HepG2 (cell line): Measurements from ENCODE around the gene XXYLT1. TPM values are rescaled to one million over a fixed set of nuclear protein-coding genes. Genes with fewer than 3 reads are reported as not detected.

Experiments used
- SMC3 ChIP-seq: IDR thresholded peaks from 2 replicates; pipeline ENCODE4 v1.6.1; 2011; ENCODE audit warnings: low read length, improper control_type of control experiment
- TEAD3 ChIP-seq: optimal IDR thresholded peaks from 2 replicates; pipeline ENCODE3; 2016; ENCODE audit warnings: borderline replicate concordance
- ZBTB4 ChIP-seq: sonication (generic); formaldehyde crosslinking; IDR thresholded peaks from 2 replicates; pipeline ENCODE4 v1.4.0; 2020; ENCODE audit warnings: missing genetic modification reagents, mild to moderate bottlenecking, borderline replicate concordance
- polyA plus RNA-seq, 8 experiments: library from polyadenylated mRNA; depleted of rRNA in 3 of 8; stranded (reverse) in 7 of 8; unstranded in 1 of 8; fragments of >200 nt; fragmentation: Illumina TruSeq in 4 of 8; extraction: Trizol in 4 of 8; gene quantifications; 2 replicates each; pipeline versions ENCODE4 v1.2.1 to v1.2.3, GENCODE V29; 2011 to 2016; ENCODE audit warnings: low read depth in 4 of 8, missing spikeins in 1 of 8, mixed read lengths in 1 of 8; ENCODE audit not compliant: insufficient read depth in 1 of 8
- total RNA-seq, 5 experiments: library from RNA; depleted of rRNA; stranded (reverse); fragments of >200 nt; fragmentation: Illumina TruSeq; extraction: Trizol; gene quantifications; 2 replicates each; pipeline ENCODE4 v1.2.3, GENCODE V29; 2016; ENCODE audit warnings: low read depth in 1 of 5
- TF ChIP-seq, protein P1 (sequence below): sonication (generic); formaldehyde crosslinking; IDR thresholded peaks from 2 replicates; pipeline ENCODE4 v1.4.0; 2020; ENCODE audit warnings: missing genetic modification reagents
- TF ChIP-seq, protein P2 (sequence below): IDR thresholded peaks from 2 replicates; pipeline ENCODE4 v1.6.1; 2016; ENCODE audit warnings: low read depth, missing genetic modification reagents, missing compliant biosample characterization
- TF ChIP-seq, protein P3 (sequence below): sonication (generic); formaldehyde crosslinking; IDR thresholded peaks from 2 replicates; pipeline ENCODE4 v1.5.0; 2020; ENCODE audit warnings: missing genetic modification reagents
- TF ChIP-seq, protein P4 (sequence below): sonication (generic); formaldehyde crosslinking; IDR thresholded peaks from 2 replicates; pipeline ENCODE4 v1.8.0; 2022; ENCODE audit warnings: mild to moderate bottlenecking, missing genetic modification reagents; ENCODE audit not compliant: insufficient replicate concordance
- TF ChIP-seq, protein P5 (sequence below): sonication (generic); formaldehyde crosslinking; IDR thresholded peaks from 2 replicates; pipeline ENCODE4 v1.5.0; 2020; ENCODE audit warnings: missing genetic modification reagents

XXYLT1 gene
- total and polyA plus RNA-seq, 2 of the 13 experiments (the other 11 are each of a cell fraction or from before 2014, with no cell fraction given) = 17.7 to 19.0 TPM

GRCh38 chr3:195105389-195105788 is 165.6 kb downstream of the XXYLT1 start (continued):
- TF ChIP-seq, protein P1, sequence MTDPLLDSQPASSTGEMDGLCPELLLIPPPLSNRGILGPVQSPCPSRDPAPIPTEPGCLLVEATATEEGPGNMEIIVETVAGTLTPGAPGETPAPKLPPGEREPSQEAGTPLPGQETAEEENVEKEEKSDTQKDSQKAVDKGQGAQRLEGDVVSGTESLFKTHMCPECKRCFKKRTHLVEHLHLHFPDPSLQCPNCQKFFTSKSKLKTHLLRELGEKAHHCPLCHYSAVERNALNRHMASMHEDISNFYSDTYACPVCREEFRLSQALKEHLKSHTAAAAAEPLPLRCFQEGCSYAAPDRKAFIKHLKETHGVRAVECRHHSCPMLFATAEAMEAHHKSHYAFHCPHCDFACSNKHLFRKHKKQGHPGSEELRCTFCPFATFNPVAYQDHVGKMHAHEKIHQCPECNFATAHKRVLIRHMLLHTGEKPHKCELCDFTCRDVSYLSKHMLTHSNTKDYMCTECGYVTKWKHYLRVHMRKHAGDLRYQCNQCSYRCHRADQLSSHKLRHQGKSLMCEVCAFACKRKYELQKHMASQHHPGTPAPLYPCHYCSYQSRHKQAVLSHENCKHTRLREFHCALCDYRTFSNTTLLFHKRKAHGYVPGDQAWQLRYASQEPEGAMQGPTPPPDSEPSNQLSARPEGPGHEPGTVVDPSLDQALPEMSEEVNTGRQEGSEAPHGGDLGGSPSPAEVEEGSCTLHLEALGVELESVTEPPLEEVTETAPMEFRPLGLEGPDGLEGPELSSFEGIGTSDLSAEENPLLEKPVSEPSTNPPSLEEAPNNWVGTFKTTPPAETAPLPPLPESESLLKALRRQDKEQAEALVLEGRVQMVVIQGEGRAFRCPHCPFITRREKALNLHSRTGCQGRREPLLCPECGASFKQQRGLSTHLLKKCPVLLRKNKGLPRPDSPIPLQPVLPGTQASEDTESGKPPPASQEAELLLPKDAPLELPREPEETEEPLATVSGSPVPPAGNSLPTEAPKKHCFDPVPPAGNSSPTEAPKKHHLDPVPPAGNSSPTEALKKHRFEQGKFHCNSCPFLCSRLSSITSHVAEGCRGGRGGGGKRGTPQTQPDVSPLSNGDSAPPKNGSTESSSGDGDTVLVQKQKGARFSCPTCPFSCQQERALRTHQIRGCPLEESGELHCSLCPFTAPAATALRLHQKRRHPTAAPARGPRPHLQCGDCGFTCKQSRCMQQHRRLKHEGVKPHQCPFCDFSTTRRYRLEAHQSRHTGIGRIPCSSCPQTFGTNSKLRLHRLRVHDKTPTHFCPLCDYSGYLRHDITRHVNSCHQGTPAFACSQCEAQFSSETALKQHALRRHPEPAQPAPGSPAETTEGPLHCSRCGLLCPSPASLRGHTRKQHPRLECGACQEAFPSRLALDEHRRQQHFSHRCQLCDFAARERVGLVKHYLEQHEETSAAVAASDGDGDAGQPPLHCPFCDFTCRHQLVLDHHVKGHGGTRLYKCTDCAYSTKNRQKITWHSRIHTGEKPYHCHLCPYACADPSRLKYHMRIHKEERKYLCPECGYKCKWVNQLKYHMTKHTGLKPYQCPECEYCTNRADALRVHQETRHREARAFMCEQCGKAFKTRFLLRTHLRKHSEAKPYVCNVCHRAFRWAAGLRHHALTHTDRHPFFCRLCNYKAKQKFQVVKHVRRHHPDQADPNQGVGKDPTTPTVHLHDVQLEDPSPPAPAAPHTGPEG = no peak
- TF ChIP-seq TEAD3 (peak; percentile 98), ZBTB4 (CRISPR knock-in tag) (0 out of 2 replicates have a peak, but pooled peaks have one; percentile 68), SMC3 (peak; percentile 10; the same call in 1 of the 2 replicates)
- TF ChIP-seq, protein P2, sequence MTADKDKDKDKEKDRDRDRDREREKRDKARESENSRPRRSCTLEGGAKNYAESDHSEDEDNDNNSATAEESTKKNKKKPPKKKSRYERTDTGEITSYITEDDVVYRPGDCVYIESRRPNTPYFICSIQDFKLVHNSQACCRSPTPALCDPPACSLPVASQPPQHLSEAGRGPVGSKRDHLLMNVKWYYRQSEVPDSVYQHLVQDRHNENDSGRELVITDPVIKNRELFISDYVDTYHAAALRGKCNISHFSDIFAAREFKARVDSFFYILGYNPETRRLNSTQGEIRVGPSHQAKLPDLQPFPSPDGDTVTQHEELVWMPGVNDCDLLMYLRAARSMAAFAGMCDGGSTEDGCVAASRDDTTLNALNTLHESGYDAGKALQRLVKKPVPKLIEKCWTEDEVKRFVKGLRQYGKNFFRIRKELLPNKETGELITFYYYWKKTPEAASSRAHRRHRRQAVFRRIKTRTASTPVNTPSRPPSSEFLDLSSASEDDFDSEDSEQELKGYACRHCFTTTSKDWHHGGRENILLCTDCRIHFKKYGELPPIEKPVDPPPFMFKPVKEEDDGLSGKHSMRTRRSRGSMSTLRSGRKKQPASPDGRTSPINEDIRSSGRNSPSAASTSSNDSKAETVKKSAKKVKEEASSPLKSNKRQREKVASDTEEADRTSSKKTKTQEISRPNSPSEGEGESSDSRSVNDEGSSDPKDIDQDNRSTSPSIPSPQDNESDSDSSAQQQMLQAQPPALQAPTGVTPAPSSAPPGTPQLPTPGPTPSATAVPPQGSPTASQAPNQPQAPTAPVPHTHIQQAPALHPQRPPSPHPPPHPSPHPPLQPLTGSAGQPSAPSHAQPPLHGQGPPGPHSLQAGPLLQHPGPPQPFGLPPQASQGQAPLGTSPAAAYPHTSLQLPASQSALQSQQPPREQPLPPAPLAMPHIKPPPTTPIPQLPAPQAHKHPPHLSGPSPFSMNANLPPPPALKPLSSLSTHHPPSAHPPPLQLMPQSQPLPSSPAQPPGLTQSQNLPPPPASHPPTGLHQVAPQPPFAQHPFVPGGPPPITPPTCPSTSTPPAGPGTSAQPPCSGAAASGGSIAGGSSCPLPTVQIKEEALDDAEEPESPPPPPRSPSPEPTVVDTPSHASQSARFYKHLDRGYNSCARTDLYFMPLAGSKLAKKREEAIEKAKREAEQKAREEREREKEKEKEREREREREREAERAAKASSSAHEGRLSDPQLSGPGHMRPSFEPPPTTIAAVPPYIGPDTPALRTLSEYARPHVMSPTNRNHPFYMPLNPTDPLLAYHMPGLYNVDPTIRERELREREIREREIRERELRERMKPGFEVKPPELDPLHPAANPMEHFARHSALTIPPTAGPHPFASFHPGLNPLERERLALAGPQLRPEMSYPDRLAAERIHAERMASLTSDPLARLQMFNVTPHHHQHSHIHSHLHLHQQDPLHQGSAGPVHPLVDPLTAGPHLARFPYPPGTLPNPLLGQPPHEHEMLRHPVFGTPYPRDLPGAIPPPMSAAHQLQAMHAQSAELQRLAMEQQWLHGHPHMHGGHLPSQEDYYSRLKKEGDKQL (CRISPR knock-in tag) = peak; percentile 82
- TF ChIP-seq, protein P3, sequence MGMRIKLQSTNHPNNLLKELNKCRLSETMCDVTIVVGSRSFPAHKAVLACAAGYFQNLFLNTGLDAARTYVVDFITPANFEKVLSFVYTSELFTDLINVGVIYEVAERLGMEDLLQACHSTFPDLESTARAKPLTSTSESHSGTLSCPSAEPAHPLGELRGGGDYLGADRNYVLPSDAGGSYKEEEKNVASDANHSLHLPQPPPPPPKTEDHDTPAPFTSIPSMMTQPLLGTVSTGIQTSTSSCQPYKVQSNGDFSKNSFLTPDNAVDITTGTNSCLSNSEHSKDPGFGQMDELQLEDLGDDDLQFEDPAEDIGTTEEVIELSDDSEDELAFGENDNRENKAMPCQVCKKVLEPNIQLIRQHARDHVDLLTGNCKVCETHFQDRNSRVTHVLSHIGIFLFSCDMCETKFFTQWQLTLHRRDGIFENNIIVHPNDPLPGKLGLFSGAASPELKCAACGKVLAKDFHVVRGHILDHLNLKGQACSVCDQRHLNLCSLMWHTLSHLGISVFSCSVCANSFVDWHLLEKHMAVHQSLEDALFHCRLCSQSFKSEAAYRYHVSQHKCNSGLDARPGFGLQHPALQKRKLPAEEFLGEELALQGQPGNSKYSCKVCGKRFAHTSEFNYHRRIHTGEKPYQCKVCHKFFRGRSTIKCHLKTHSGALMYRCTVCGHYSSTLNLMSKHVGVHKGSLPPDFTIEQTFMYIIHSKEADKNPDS (CRISPR knock-in tag) = no peak
- TF ChIP-seq, protein P4, sequence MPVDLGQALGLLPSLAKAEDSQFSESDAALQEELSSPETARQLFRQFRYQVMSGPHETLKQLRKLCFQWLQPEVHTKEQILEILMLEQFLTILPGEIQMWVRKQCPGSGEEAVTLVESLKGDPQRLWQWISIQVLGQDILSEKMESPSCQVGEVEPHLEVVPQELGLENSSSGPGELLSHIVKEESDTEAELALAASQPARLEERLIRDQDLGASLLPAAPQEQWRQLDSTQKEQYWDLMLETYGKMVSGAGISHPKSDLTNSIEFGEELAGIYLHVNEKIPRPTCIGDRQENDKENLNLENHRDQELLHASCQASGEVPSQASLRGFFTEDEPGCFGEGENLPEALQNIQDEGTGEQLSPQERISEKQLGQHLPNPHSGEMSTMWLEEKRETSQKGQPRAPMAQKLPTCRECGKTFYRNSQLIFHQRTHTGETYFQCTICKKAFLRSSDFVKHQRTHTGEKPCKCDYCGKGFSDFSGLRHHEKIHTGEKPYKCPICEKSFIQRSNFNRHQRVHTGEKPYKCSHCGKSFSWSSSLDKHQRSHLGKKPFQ (CRISPR knock-in tag) = peak; percentile 80
- TF ChIP-seq, protein P5, sequence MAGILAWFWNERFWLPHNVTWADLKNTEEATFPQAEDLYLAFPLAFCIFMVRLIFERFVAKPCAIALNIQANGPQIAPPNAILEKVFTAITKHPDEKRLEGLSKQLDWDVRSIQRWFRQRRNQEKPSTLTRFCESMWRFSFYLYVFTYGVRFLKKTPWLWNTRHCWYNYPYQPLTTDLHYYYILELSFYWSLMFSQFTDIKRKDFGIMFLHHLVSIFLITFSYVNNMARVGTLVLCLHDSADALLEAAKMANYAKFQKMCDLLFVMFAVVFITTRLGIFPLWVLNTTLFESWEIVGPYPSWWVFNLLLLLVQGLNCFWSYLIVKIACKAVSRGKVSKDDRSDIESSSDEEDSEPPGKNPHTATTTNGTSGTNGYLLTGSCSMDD (CRISPR knock-in tag) = no peak
